DND-41 (cell line): ENCODE results near the gene MED29.

Source experiments
- ATAC-seq: fragments of 200-7000 bp; cut with Tn5 transposase; 3 replicates; pipeline ENCODE4 v1.9.1; 2021; ENCODE audit warnings: low read depth; ENCODE audit not compliant: insufficient read depth
- DNase-seq: peaks from one replicate; pipeline ENCODE4 v3.0.0-alpha.2; 2020
- H2AFZ ChIP-seq: 2 replicates; pipeline ENCODE4 v1.6.0; 2012; ENCODE audit warnings: low read depth, low read length
- H3K27ac ChIP-seq: 2 replicates; pipeline ENCODE4 v1.5.1; 2012; ENCODE audit warnings: low read length, inconsistent platforms
- H3K27me3 ChIP-seq: fragments of 200-600 bp; sonication (generic); 2 replicates; pipeline ENCODE4 v1.6.0; 2012; ENCODE audit warnings: low read length, mild to moderate bottlenecking, inconsistent platforms; ENCODE audit not compliant: insufficient read depth, poor library complexity
- H3K36me3 ChIP-seq: 2 replicates; pipeline ENCODE4 v1.5.1; 2012; ENCODE audit warnings: low read length, inconsistent platforms; ENCODE audit not compliant: insufficient read depth
- H3K4me1 ChIP-seq: 2 replicates; pipeline ENCODE4 v1.5.1; 2012; ENCODE audit warnings: mild to moderate bottlenecking, low read length; ENCODE audit not compliant: insufficient read depth
- H3K4me2 ChIP-seq: 2 replicates; pipeline ENCODE4 v1.6.0; 2012; ENCODE audit warnings: mild to moderate bottlenecking, moderate library complexity, low read length, inconsistent platforms; ENCODE audit not compliant: insufficient read depth
- H3K4me3 ChIP-seq, 2 experiments: fragments of 200-600 bp in 1 of 2; shearing (Covaris generic) in 1 of 2; 2 replicates each; pipeline ENCODE4 v1.5.1; 2012 to 2016; ENCODE audit warnings: inconsistent platforms in 2 of 2, low read length in 2 of 2, mild to moderate bottlenecking in 2 of 2, low read depth in 1 of 2, moderate library complexity in 1 of 2
- H3K79me2 ChIP-seq: 2 replicates; pipeline ENCODE4 v1.6.0; 2012; ENCODE audit warnings: low read length, inconsistent platforms; ENCODE audit not compliant: insufficient read depth
- H3K9ac ChIP-seq: 2 replicates; pipeline ENCODE4 v1.6.0; 2012; ENCODE audit warnings: low read depth, mild to moderate bottlenecking, inconsistent platforms, low read length, moderate library complexity
- H3K9me3 ChIP-seq: 2 replicates; pipeline ENCODE4 v1.5.1; 2012; ENCODE audit warnings: low read length, moderate library complexity, mild to moderate bottlenecking, inconsistent platforms; ENCODE audit not compliant: insufficient read depth, severe bottlenecking
- H4K20me1 ChIP-seq: 2 replicates; pipeline ENCODE4 v1.6.0; 2012; ENCODE audit warnings: low read length; ENCODE audit not compliant: insufficient read depth
- CTCF ChIP-seq: IDR thresholded peaks from 2 replicates; pipeline ENCODE4 v1.5.1; 2012; ENCODE audit warnings: borderline replicate concordance, low read length, moderate library complexity, mild to moderate bottlenecking; ENCODE audit not compliant: poor library complexity, severe bottlenecking; ENCODE audit errors: extremely low read depth
- EZH2 ChIP-seq: IDR thresholded peaks from 3 replicates; pipeline ENCODE4 v1.6.1; 2012; ENCODE audit warnings: borderline replicate concordance, low read depth, mild to moderate bottlenecking, moderate library complexity, low read length, inconsistent platforms; ENCODE audit not compliant: severe bottlenecking

MED29 gene

DNA sequence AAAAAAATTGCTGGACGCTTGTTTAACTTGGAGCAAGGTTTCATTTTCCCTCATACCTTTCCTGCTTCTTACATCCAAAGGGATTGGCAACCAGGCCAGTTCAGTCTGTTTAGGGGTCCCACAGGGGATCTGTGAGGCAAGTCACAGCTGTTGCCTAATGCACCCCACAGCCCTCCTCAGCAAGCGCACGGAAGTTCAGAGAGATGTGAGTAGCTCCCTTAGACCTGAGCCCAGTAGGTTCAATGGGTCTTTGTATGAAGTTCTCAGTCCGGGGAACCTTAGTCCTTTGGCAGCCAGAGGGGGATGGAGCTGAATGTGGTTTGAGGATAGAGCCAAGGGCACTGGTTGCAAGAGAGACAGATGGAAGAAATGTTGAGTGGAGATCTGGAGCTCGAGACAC is 35.9 kb upstream of the MED29 start:
- Histone ChIP-seq H3K27ac (no peak overlapping the region), H3K4me2 (no peak overlapping the region), H3K36me3 (peaks cover 76% of the 10 kb centered on the region), H3K9me3 (no peaks in the 10 kb centered on the region), H3K9ac (no peak overlapping the region), H3K79me2 (peaks cover 21% of the 10 kb centered on the region), H2AFZ (no peak overlapping the region), H3K27me3 (no peaks in the 10 kb centered on the region), H3K4me1 (no peaks in the 10 kb centered on the region), H3K4me3 (no peak overlapping the region), H4K20me1 (peaks cover 20% of the 10 kb centered on the region; the same call in 1 of the 2 replicates)
- TF ChIP-seq EZH2 = no peak
- no peak for TF ChIP-seq CTCF
- DNase-seq = no peak
- ATAC-seq = no peak

DNA sequence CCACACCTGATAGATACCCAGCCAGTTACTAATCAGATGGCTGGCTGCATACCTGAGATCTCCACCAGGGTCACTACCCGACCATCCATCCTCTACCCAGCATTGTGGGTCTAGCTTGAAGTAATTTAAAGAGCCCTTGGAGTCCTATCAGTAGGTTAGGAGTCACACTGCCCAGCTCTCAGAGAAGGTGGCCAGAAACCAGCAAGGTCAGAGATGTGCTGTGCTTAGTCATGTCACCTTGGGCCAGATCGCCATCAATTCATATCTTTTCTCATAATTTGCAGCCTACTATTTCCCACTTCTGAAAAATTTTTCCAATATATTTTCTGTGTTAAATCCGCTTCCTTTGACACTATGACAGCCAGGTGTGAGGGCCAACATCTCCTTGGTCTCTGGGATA is 35.1 kb upstream of the MED29 start:
- H3K4me3 ChIP-seq = no peak overlapping the region
- no peak for TF ChIP-seq EZH2
- no peak for TF ChIP-seq CTCF
- no peak overlapping the region for H3K9ac ChIP-seq
- H2AFZ ChIP-seq = no peak overlapping the region
- no peaks in the 10 kb centered on the region for H3K27me3 ChIP-seq
- H3K4me1 ChIP-seq = no peaks in the 10 kb centered on the region
- H3K9me3 ChIP-seq = no peaks in the 10 kb centered on the region
- H4K20me1 ChIP-seq = peaks cover 21% of the 10 kb centered on the region; the same call in 1 of the 2 replicates
- DNase-seq = no peak
- no peak overlapping the region for H3K27ac ChIP-seq
- H3K36me3 ChIP-seq = peaks cover 82% of the 10 kb centered on the region
- no peak overlapping the region for H3K4me2 ChIP-seq
- ATAC-seq = no peak
- peaks cover 15% of the 10 kb centered on the region for H3K79me2 ChIP-seq

GRCh38 chr19:39356647-39357046 is 34.5 kb upstream of the MED29 start:
- no peak overlapping the region for H3K4me3 ChIP-seq
- no peaks in the 10 kb centered on the region for H3K9me3 ChIP-seq
- H3K27me3 ChIP-seq = no peaks in the 10 kb centered on the region
- H2AFZ ChIP-seq = no peak overlapping the region
- no peak overlapping the region for H3K27ac ChIP-seq
- H3K9ac ChIP-seq = no peak overlapping the region
- no peak for ATAC-seq
- peaks cover 17% of the 10 kb centered on the region; the same call in 1 of the 2 replicates for H4K20me1 ChIP-seq
- peaks cover 9% of the 10 kb centered on the region for H3K79me2 ChIP-seq
- TF ChIP-seq CTCF (no peak), EZH2 (no peak)
- H3K4me1 ChIP-seq = no peaks in the 10 kb centered on the region
- H3K4me2 ChIP-seq = no peak overlapping the region
- DNase-seq = no peak
- H3K36me3 ChIP-seq = peaks cover 77% of the 10 kb centered on the region

DNA sequence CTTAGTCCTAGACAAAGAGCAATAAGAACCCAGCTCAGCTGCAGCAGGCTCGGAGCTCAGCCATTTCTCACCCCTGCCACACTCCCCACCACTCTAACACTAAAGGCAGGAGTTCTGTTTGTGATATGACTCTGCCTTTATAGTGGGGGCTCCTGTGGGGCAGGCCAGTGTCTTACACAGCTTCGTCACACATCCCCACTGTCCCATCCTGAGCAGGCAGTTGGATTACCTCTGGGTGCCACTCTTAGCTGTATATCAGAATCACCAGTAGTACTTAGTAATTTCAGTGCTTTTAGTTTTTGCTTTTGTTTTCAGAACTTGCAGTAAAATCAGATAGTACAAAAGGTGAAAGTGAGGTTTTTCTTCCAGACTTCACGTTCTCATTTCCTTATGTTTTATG is 32.2 kb upstream of the MED29 start:
- no peak for ATAC-seq
- H3K27ac ChIP-seq = no peak overlapping the region
- no peak overlapping the region for H3K4me2 ChIP-seq
- no peak overlapping the region for H3K4me3 ChIP-seq
- no peak overlapping the region for H2AFZ ChIP-seq
- H3K9me3 ChIP-seq = no peaks in the 10 kb centered on the region
- DNase-seq = no peak
- H3K9ac ChIP-seq = no peak overlapping the region
- H3K27me3 ChIP-seq = no peaks in the 10 kb centered on the region
- no peaks in the 10 kb centered on the region for H3K79me2 ChIP-seq
- peaks cover 85% of the 10 kb centered on the region for H3K36me3 ChIP-seq
- no peak for TF ChIP-seq CTCF
- TF ChIP-seq EZH2 = no peak
- peaks cover 13% of the 10 kb centered on the region; the same call in 1 of the 2 replicates for H4K20me1 ChIP-seq
- no peaks in the 10 kb centered on the region for H3K4me1 ChIP-seq
